ENCODE results near the gene TMEM138. TPM values are rescaled to one million over a fixed set of nuclear protein-coding genes. Genes with fewer than 3 reads are reported as not detected.

The TMEM138 gene
- total and polyA plus RNA-seq, 2 of the 13 experiments (the other 11 are each of a cell fraction or from before 2014, with no cell fraction given) = 43.5 to 61.0 TPM

- TF ChIP-seq ZMYM2 (CRISPR knock-in tag; IDR thresholded peaks at IDR 0.05) (peak; percentile 28; the same call in 1 of the 2 replicates), ZNF878 (CRISPR knock-in tag; IDR thresholded peaks at IDR 0.05) (peak; percentile 63; the same call in 1 of the 2 replicates), ZMYM3 (CRISPR knock-in tag; IDR thresholded peaks at IDR 0.05) (peak; percentile 95), ARNT2 (CRISPR knock-in tag; IDR thresholded peaks at IDR 0.05; ENCODE audit: low read depth) (0 out of 2 replicates have a peak, but pooled peaks have one; percentile 3), SPEN (CRISPR knock-in tag; IDR thresholded peaks at IDR 0.05; ENCODE audit: low read depth) (no peak), ATM (IDR thresholded peaks at IDR 0.05; ENCODE audit: borderline replicate concordance) (no peak), E2F5 (CRISPR knock-in tag; conservative IDR thresholded peaks at IDR 0.05) (no peak), ZNF354B (CRISPR knock-in tag; IDR thresholded peaks at IDR 0.05) (0 out of 2 replicates have a peak, but pooled peaks have one; percentile 25), SMYD3 (CRISPR knock-in tag; IDR thresholded peaks at IDR 0.05) (0 out of 2 replicates have a peak, but pooled peaks have one; percentile 17), ZNF558 (CRISPR knock-in tag; IDR thresholded peaks at IDR 0.05; ENCODE audit: borderline replicate concordance) (0 out of 2 replicates have a peak, but pooled peaks have one; percentile 76), ZSCAN30 (CRISPR knock-in tag; IDR thresholded peaks at IDR 0.05) (no peak; the same call in 1 of the 2 replicates), THYN1 (CRISPR knock-in tag; IDR thresholded peaks at IDR 0.05; ENCODE audit: borderline replicate concordance, low read depth) (0 out of 2 replicates have a peak, but pooled peaks have one; percentile 40), ETV5 (CRISPR knock-in tag; IDR thresholded peaks at IDR 0.05; ENCODE audit: borderline replicate concordance) (no peak), ZNF230 (CRISPR knock-in tag; IDR thresholded peaks at IDR 0.05) (0 out of 2 replicates have a peak, but pooled peaks have one; percentile 15), KDM1A (CRISPR knock-in tag; IDR thresholded peaks at IDR 0.05) (peak; percentile 90), MED1 (CRISPR knock-in tag; IDR thresholded peaks at IDR 0.05) (peak; percentile 4; the same call in 1 of the 2 replicates), ZNF652 (CRISPR knock-in tag; IDR thresholded peaks at IDR 0.05; ENCODE audit: borderline replicate concordance, low read depth) (no peak), KLF6 (CRISPR knock-in tag; IDR thresholded peaks at IDR 0.05) (no peak), ZNF333 (CRISPR knock-in tag; IDR thresholded peaks at IDR 0.05; ENCODE audit: borderline replicate concordance) (0 out of 2 replicates have a peak, but pooled peaks have one; percentile 5), PRDM10 (CRISPR knock-in tag; IDR thresholded peaks at IDR 0.05; ENCODE audit: low read depth) (peak; percentile 8; the same call in 1 of the 2 replicates), ZNF629 (CRISPR knock-in tag; conservative IDR thresholded peaks at IDR 0.05) (peak; percentile 99), ZNF747 (CRISPR knock-in tag; IDR thresholded peaks at IDR 0.05; ENCODE audit: borderline replicate concordance) (peak; percentile 58; the same call in 1 of the 2 replicates), JUN (CRISPR knock-in tag; IDR thresholded peaks at IDR 0.05) (no peak), ZC3H13 (CRISPR knock-in tag; IDR thresholded peaks at IDR 0.05) (0 out of 2 replicates have a peak, but pooled peaks have one; percentile 14), ZNF777 (CRISPR knock-in tag; IDR thresholded peaks at IDR 0.05) (peak; percentile 37; the same call in 1 of the 2 replicates), ZNF335 (CRISPR knock-in tag; IDR thresholded peaks at IDR 0.05) (no peak)
Observed at GRCh38 chr11:61333550-61334433, 28.4 kb upstream of the TMEM138 start (continued).
